ENCODE measurements around the gene TFAP2D.

GRCh38 chr6:50762798-50763197, 49.5 kb downstream of the TFAP2D start:
- no peak for TF ChIP-seq CTCF (IDR thresholded peaks at IDR 0.05)
- TF ChIP-seq POLR2A (IDR thresholded peaks at IDR 0.05): no peak
- TF ChIP-seq POLR2AphosphoS5 (IDR thresholded peaks at IDR 0.05): no peak

Data from breast epithelium (tissue), 3 donors.